Mesendoderm (in vitro differentiated cells): ENCODE data around the gene SPEG.

Source experiments
- DNase-seq: peaks from one replicate; pipeline ENCODE4 v3.0.0; 2013
- H2AK5ac ChIP-seq: 2 replicates; pipeline ENCODE4 v1.6.1; 2013; ENCODE audit warnings: low read length, inconsistent platforms
- H2BK120ac ChIP-seq: 2 replicates; pipeline ENCODE4 v1.6.1; 2013; ENCODE audit warnings: low read depth, mild to moderate bottlenecking, low read length, moderate library complexity, mixed read lengths
- H2BK15ac ChIP-seq: replicated peaks from 2 replicates; pipeline ENCODE4 v1.6.1; 2013; ENCODE audit warnings: low read depth, mild to moderate bottlenecking, moderate library complexity
- H2BK5ac ChIP-seq: 2 replicates; pipeline ENCODE4 v1.6.1; 2013; ENCODE audit warnings: low read length, inconsistent platforms
- H3K18ac ChIP-seq: 2 replicates; pipeline ENCODE4 v1.6.1; 2013; ENCODE audit warnings: mild to moderate bottlenecking, low read length, mixed read lengths
- H3K23ac ChIP-seq: one replicate; pipeline ENCODE4 v1.6.1; 2013; ENCODE audit warnings: low read length
- H3K27ac ChIP-seq: 2 replicates; pipeline ENCODE4 v1.5.1; 2013; ENCODE audit warnings: low read depth, mild to moderate bottlenecking, inconsistent platforms, low read length, moderate library complexity
- H3K27me3 ChIP-seq: 2 replicates; pipeline ENCODE4 v1.6.1; 2013; ENCODE audit warnings: low read length, control low read depth, mild to moderate bottlenecking, inconsistent platforms; ENCODE audit not compliant: insufficient read depth, poor library complexity
- H3K36me3 ChIP-seq: 2 replicates; pipeline ENCODE4 v1.6.1; 2013; ENCODE audit warnings: low read length, inconsistent platforms; ENCODE audit not compliant: control insufficient read depth, insufficient read depth
- H3K4ac ChIP-seq: one replicate; pipeline ENCODE4 v1.6.1; 2013; ENCODE audit warnings: low read depth, mild to moderate bottlenecking, low read length, moderate library complexity
- H3K4me1 ChIP-seq: 2 replicates; pipeline ENCODE4 v1.6.1; 2013; ENCODE audit warnings: low read depth, low read length, inconsistent platforms; ENCODE audit not compliant: control insufficient read depth
- H3K4me2 ChIP-seq: 2 replicates; pipeline ENCODE4 v1.6.1; 2013; ENCODE audit warnings: low read length
- H3K4me3 ChIP-seq: 2 replicates; pipeline ENCODE4 v1.5.1; 2013; ENCODE audit warnings: mild to moderate bottlenecking, low read length
- H3K56ac ChIP-seq: one replicate; pipeline ENCODE4 v1.6.1; 2013; ENCODE audit warnings: low read length
- H3K79me1 ChIP-seq: 2 replicates; pipeline ENCODE4 v1.6.1; 2013; ENCODE audit warnings: low read length, inconsistent platforms
- H3K79me2 ChIP-seq: 2 replicates; pipeline ENCODE4 v1.6.1; 2013; ENCODE audit warnings: mild to moderate bottlenecking, low read length; ENCODE audit not compliant: control insufficient read depth, insufficient read depth
- H3K9ac ChIP-seq: 2 replicates; pipeline ENCODE4 v1.6.1; 2013; ENCODE audit warnings: low read length, inconsistent platforms
- H4K5ac ChIP-seq: one replicate; pipeline ENCODE4 v1.6.1; 2013; ENCODE audit warnings: low read length
- H4K8ac ChIP-seq: one replicate; pipeline ENCODE4 v1.6.1; 2013; ENCODE audit warnings: low read depth, mild to moderate bottlenecking, control low read depth, low read length, moderate library complexity
- WGBS: extraction: QIAGEN DNeasy Blood & Tissue Kit; methylation state at CpG from one replicate; pipeline ENCODE4 v1.1.7; 2013; ENCODE audit warnings: low lambda C conversion rate, missing lambda C conversion rate; ENCODE audit not compliant: insufficient coverage; ENCODE audit errors: extremely low coverage; 5-methylcytosine and 5-hydroxymethylcytosine counted together

The SPEG gene

GRCh38 chr2:219536967-219537366 lies 102.3 kb downstream of the SPEG start:
- Histone ChIP-seq H3K4me2 (no peak overlapping the region), H4K5ac (no peak overlapping the region), H3K56ac (no peak overlapping the region)

GRCh38 chr2:219537657-219538488 lies 103.2 kb downstream of the SPEG start:
- H3K56ac ChIP-seq = peak overlapping the region; percentile 25
- no peak overlapping the region for H2AK5ac ChIP-seq
- H3K27ac ChIP-seq = no peak overlapping the region
- peaks cover 6% of the 10 kb centered on the region for H3K4me1 ChIP-seq
- H2BK5ac ChIP-seq = no peak overlapping the region
- no peak overlapping the region for H3K18ac ChIP-seq
- H4K8ac ChIP-seq = no peak overlapping the region
- H3K9ac ChIP-seq = no peak overlapping the region
- H3K79me1 ChIP-seq = peaks cover 4% of the 10 kb centered on the region
- H3K4me3 ChIP-seq = no peak overlapping the region
- no peak overlapping the region for H3K4me2 ChIP-seq
- no peak overlapping the region for H2BK15ac ChIP-seq
- H2BK120ac ChIP-seq = no peak overlapping the region
- no peak overlapping the region for H3K23ac ChIP-seq
- peak; percentile 70 for DNase-seq
- H4K5ac ChIP-seq = no peak overlapping the region
- H3K27me3 ChIP-seq = no peaks in the 10 kb centered on the region
- no CpG with 5 or more reads among the region's 15 CpGs for WGBS
- H3K4ac ChIP-seq = no peak overlapping the region
- no peaks in the 10 kb centered on the region for H3K79me2 ChIP-seq
- H3K36me3 ChIP-seq = peaks cover 7% of the 10 kb centered on the region

More at GRCh38 chr2:219536967-219537366, 102.3 kb downstream of the SPEG start:
- H3K4me1 ChIP-seq = peaks cover 3% of the 10 kb centered on the region
- no peaks in the 10 kb centered on the region for H3K79me1 ChIP-seq
- H4K8ac ChIP-seq = no peak overlapping the region
- H3K27me3 ChIP-seq = no peaks in the 10 kb centered on the region
- no peaks in the 10 kb centered on the region for H3K79me2 ChIP-seq
- H3K23ac ChIP-seq = no peak overlapping the region
- H3K4me3 ChIP-seq = no peak overlapping the region
- WGBS = no CpG with 5 or more reads among the region's 9 CpGs
- H3K4ac ChIP-seq = no peak overlapping the region
- H2BK15ac ChIP-seq = no peak overlapping the region
- no peak overlapping the region for H2BK5ac ChIP-seq
- no peak overlapping the region for H3K18ac ChIP-seq
- no peak overlapping the region for H3K9ac ChIP-seq
- H2AK5ac ChIP-seq = no peak overlapping the region
- no peak overlapping the region for H2BK120ac ChIP-seq
- H3K36me3 ChIP-seq = peaks cover 7% of the 10 kb centered on the region
- DNase-seq = no peak
- no peak overlapping the region for H3K27ac ChIP-seq

GRCh38 chr2:219538504-219538951 lies 103.9 kb downstream of the SPEG start:
- H3K4me3 ChIP-seq = no peak overlapping the region
- DNase-seq = no peak
- no peak overlapping the region for H4K5ac ChIP-seq

GRCh38 chr2:219538956-219539788 lies 104.5 kb downstream of the SPEG start:
- peaks cover 7% of the 10 kb centered on the region for H3K36me3 ChIP-seq
- peaks cover 6% of the 10 kb centered on the region for H3K4me1 ChIP-seq
- H3K79me2 ChIP-seq = no peaks in the 10 kb centered on the region
- no CpG with 5 or more reads among the region's 32 CpGs for whole genome bisulfite sequencing
- no peak overlapping the region for H3K4me2 ChIP-seq
- H3K56ac ChIP-seq = no peak overlapping the region
- no peaks in the 10 kb centered on the region for H3K27me3 ChIP-seq
- no peak overlapping the region for H3K18ac ChIP-seq
- no peak overlapping the region for H3K9ac ChIP-seq
- H2BK15ac ChIP-seq = no peak overlapping the region
- no peak overlapping the region for H4K8ac ChIP-seq
- no peak overlapping the region for H3K23ac ChIP-seq
- no peak for DNase-seq
- H2AK5ac ChIP-seq = no peak overlapping the region
- H2BK120ac ChIP-seq = no peak overlapping the region
- H3K27ac ChIP-seq = no peak overlapping the region
- H2BK5ac ChIP-seq = no peak overlapping the region
- H4K5ac ChIP-seq = no peak overlapping the region
- peaks cover 4% of the 10 kb centered on the region for H3K79me1 ChIP-seq
- H3K4me3 ChIP-seq = no peak overlapping the region
- H3K4ac ChIP-seq = no peak overlapping the region

More at GRCh38 chr2:219538504-219538951, 103.9 kb downstream of the SPEG start:
- Histone ChIP-seq H3K23ac (no peak overlapping the region), H3K4ac (no peak overlapping the region), H3K4me2 (no peak overlapping the region), H4K8ac (no peak overlapping the region), H3K79me1 (peaks cover 4% of the 10 kb centered on the region), H3K79me2 (no peaks in the 10 kb centered on the region), H3K4me1 (peaks cover 6% of the 10 kb centered on the region), H2AK5ac (no peak overlapping the region), H3K9ac (no peak overlapping the region), H3K27ac (no peak overlapping the region), H2BK120ac (no peak overlapping the region), H3K27me3 (no peaks in the 10 kb centered on the region), H2BK15ac (no peak overlapping the region), H3K36me3 (peaks cover 7% of the 10 kb centered on the region), H2BK5ac (no peak overlapping the region), H3K18ac (no peak overlapping the region), H3K56ac (no peak overlapping the region)
- WGBS = no CpG with 5 or more reads among the region's 6 CpGs

GRCh38 chr2:219539926-219540678 lies 105.5 kb downstream of the SPEG start:
- Histone ChIP-seq H3K56ac (no peak overlapping the region), H3K4ac (no peak overlapping the region), H2BK120ac (no peak overlapping the region), H3K4me3 (no peak overlapping the region), H3K27me3 (no peaks in the 10 kb centered on the region), H3K23ac (no peak overlapping the region), H2BK5ac (no peak overlapping the region), H3K79me2 (no peaks in the 10 kb centered on the region), H4K5ac (no peak overlapping the region), H3K79me1 (peaks cover 4% of the 10 kb centered on the region), H3K18ac (no peak overlapping the region), H3K4me2 (no peak overlapping the region), H3K36me3 (peaks cover 7% of the 10 kb centered on the region), H4K8ac (no peak overlapping the region), H3K9ac (no peak overlapping the region), H3K27ac (no peak overlapping the region), H2BK15ac (no peak overlapping the region), H2AK5ac (no peak overlapping the region), H3K4me1 (peaks cover 6% of the 10 kb centered on the region)
- WGBS = no CpG with 5 or more reads among the region's 46 CpGs
- DNase-seq = no peak
